ENCODE results near the gene DCAKD.

The DCAKD gene

GRCh38 chr17:45092911-45093430 is 41.5 kb upstream of the DCAKD start:
- no peak overlapping the region for H3K4me3 ChIP-seq (ENCODE audit: low read depth, low read length)
- DNase-seq (ENCODE audit: low read depth): no peak
- TF ChIP-seq CTCF (IDR thresholded peaks at IDR 0.05; ENCODE audit: insufficient read depth, low read depth, low read length, missing control alignments): no peak

- no peak overlapping the region for H3K4me3 ChIP-seq (ENCODE audit: low read depth, low read length)
- no peak for DNase-seq (ENCODE audit: low read depth)
- no peak for TF ChIP-seq CTCF (IDR thresholded peaks at IDR 0.05; ENCODE audit: insufficient read depth, low read depth, low read length, missing control alignments)
Measured at GRCh38 chr17:45091778-45092425, 40.5 kb upstream of the DCAKD start.

DNA sequence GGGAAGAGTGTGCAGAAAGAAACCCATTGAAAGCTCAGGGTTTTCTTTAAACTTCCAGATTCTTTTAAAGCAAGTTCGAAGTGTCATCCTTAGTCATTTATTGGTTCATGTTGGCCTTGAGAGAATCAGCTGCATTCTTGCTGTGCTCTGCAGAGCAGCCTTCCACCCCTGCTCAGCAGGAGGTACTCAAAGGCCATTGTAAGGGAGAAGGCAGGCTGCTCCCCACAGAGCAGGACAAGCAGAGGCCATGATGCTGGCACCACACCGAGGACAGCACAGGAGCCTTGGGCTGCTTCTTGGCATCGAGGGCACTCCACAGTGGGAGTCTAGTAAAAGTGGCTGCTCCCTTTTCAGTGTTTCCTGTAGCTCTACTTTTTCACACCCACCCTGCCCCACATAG is 39.3 kb upstream of the DCAKD start:
- no peak for DNase-seq (ENCODE audit: low read depth)
- no peak for TF ChIP-seq CTCF (IDR thresholded peaks at IDR 0.05; ENCODE audit: insufficient read depth, low read depth, low read length, missing control alignments)
- H3K4me3 ChIP-seq (ENCODE audit: low read depth, low read length): no peak overlapping the region

DNA sequence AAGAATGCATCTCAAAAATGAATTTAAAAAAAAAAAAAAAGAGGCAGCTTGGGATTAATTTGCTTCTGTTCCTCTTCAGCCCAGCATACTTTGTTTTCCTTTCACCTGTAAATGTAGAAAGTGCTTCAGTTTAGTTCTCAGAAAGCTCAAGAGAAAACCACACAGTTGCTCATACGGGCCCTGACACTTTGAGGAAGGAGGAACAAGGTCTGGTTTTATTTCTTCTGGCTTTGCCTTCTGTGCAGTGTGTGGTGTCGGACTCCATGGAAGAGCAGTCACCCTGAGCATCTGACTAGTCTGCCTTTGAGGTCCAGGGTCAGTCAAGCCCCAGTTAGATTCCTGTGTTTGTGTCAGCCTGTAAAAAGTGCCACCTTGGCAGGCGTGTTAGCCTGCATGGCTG is 37.3 kb upstream of the DCAKD start:
- TF ChIP-seq CTCF (IDR thresholded peaks at IDR 0.05; ENCODE audit: insufficient read depth, low read depth, low read length, missing control alignments): no peak
- no peak overlapping the region for H3K4me3 ChIP-seq (ENCODE audit: low read depth, low read length)
- no peak for DNase-seq (ENCODE audit: low read depth)

DNA sequence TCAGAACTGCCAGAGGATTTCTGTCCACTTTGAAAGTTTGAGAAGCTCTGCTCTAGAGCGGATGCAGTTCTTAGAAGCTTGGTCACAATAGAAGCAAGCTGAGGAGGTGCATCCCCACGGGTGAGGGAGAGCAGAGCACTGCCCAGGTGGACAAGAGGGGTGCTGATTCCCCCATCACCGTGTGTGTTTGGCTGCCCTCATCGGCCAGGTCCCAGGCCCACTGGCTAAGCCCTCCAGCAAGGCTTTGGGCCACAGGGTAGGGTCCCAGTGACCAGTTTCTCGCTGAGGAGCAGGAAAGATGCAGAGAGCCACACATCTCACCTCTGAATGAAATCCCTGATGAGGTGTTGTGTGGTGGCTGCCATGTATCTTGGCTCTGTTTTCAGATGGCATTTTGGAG is 36.5 kb upstream of the DCAKD start:
- no peak overlapping the region for H3K4me3 ChIP-seq (ENCODE audit: low read depth, low read length)
- DNase-seq (ENCODE audit: low read depth): no peak
- TF ChIP-seq CTCF (IDR thresholded peaks at IDR 0.05; ENCODE audit: insufficient read depth, low read depth, low read length, missing control alignments): no peak

GRCh38 chr17:45087504-45087975 is 36.1 kb upstream of the DCAKD start:
- no peak for TF ChIP-seq CTCF (IDR thresholded peaks at IDR 0.05; ENCODE audit: insufficient read depth, low read depth, low read length, missing control alignments)
- DNase-seq (ENCODE audit: low read depth): no peak
- no peak overlapping the region for H3K4me3 ChIP-seq (ENCODE audit: low read depth, low read length)
